ENCODE measurements around the gene RNF25. TPM values are rescaled to one million over a fixed set of nuclear protein-coding genes. Genes with fewer than 3 reads are reported as not detected.

RNF25 gene
- polyA plus RNA-seq, 3 donors: 10.7 to 20.3 (median 12.9) TPM

GRCh38 chr2:218623366-218623705 lies 48.5 kb downstream of the RNF25 start:
- H3K27ac ChIP-seq (ENCODE audit: low read depth in 1 of 2, low read length in 2 of 2): peak overlapping the region in 1 of 2 donors; percentile 69
- H3K9ac ChIP-seq (ENCODE audit: insufficient read depth, low read length, poor library complexity, severe bottlenecking): no peak overlapping the region
- H3K27me3 Mint-ChIP-seq (ENCODE audit: low read depth in 3 of 3): peaks cover 0 to 4% (median 2%) of the 10 kb centered on the region in 3 donors
- no peaks in the 10 kb centered on the region for H3K27me3 ChIP-seq (ENCODE audit: control insufficient read depth in 2 of 2, insufficient read depth in 2 of 2, low read length in 2 of 2)
- H3K4me1 ChIP-seq (ENCODE audit: control insufficient read depth in 1 of 2, insufficient read depth in 2 of 2, low read length in 2 of 2): peaks cover 18% of the 10 kb centered on the region in 2 donors
- peak overlapping the region; percentile 32 to 89 (median 76) for H3K27ac Mint-ChIP-seq
- H3K79me2 ChIP-seq (ENCODE audit: insufficient read depth, low read length): no peaks in the 10 kb centered on the region
- H3K4me2 ChIP-seq (replicated peaks; ENCODE audit: extremely low read depth, low read length, poor library complexity, severe bottlenecking): peak overlapping the region; percentile 48
- WGBS (ENCODE audit: insufficient coverage): no CpG with 5 or more reads among the region's 3 CpGs
- no peak for TF ChIP-seq CTCF (IDR thresholded peaks at IDR 0.05)
- no peaks in the 10 kb centered on the region for H4K20me1 ChIP-seq (ENCODE audit: insufficient read depth, low read length)
- H3K4me3 Mint-ChIP-seq: peak overlapping the region in 1 of 2 donors; percentile 63
- peak overlapping the region in 1 of 3 experiments; percentile 31 for H3K4me3 ChIP-seq (replicated peaks in 1 of 3; ENCODE audit: low read depth in 2 of 3, low read length in 3 of 3)
- H2AFZ ChIP-seq (ENCODE audit: insufficient read depth, low read depth, low read length, poor library complexity, severe bottlenecking): peak overlapping the region; percentile 62
- intact Hi-C loops (cut with micrococcal nuclease): no loop called here
- H3K9me3 Mint-ChIP-seq: peaks cover 0 to 1% (median 0%) of the 10 kb centered on the region in 7 donors
- no peaks in the 10 kb centered on the region for H3K36me3 ChIP-seq (replicated peaks in 1 of 2; ENCODE audit: control insufficient read depth in 1 of 2, insufficient read depth in 2 of 2, low read length in 2 of 2)
- H3K9me3 ChIP-seq (replicated peaks in 1 of 2; ENCODE audit: control insufficient read depth in 1 of 2, insufficient read depth in 1 of 2, low read length in 2 of 2): no peaks in the 10 kb centered on the region
- H3K4me1 Mint-ChIP-seq: peaks cover 19% of the 10 kb centered on the region
- no peaks in the 10 kb centered on the region for H3K36me3 Mint-ChIP-seq
- peak; percentile 5 to 19 (median 11) for DNase-seq

GRCh38 chr2:218622606-218623365 lies 49.0 kb downstream of the RNF25 start:
- no peak for TF ChIP-seq CTCF (IDR thresholded peaks at IDR 0.05)
- Histone ChIP-seq H3K9ac (ENCODE audit: insufficient read depth, low read length, poor library complexity, severe bottlenecking) (peak overlapping the region; percentile 19), H3K36me3 (replicated peaks in 1 of 2; ENCODE audit: control insufficient read depth in 1 of 2, insufficient read depth in 2 of 2, low read length in 2 of 2) (no peaks in the 10 kb centered on the region), H3K4me1 (ENCODE audit: control insufficient read depth in 1 of 2, insufficient read depth in 2 of 2, low read length in 2 of 2) (peaks cover 18% of the 10 kb centered on the region in 2 donors), H3K4me3 (replicated peaks in 1 of 3; ENCODE audit: low read depth in 2 of 3, low read length in 3 of 3) (peak overlapping the region in 1 of 3 experiments; percentile 31), H3K27ac (ENCODE audit: low read depth in 1 of 2, low read length in 2 of 2) (peak overlapping the region in 1 of 2 donors; percentile 69), H3K4me2 (replicated peaks; ENCODE audit: extremely low read depth, low read length, poor library complexity, severe bottlenecking) (peak overlapping the region; percentile 48), H3K9me3 (replicated peaks in 1 of 2; ENCODE audit: control insufficient read depth in 1 of 2, insufficient read depth in 1 of 2, low read length in 2 of 2) (no peaks in the 10 kb centered on the region), H3K79me2 (ENCODE audit: insufficient read depth, low read length) (no peaks in the 10 kb centered on the region), H2AFZ (ENCODE audit: insufficient read depth, low read depth, low read length, poor library complexity, severe bottlenecking) (peak overlapping the region; percentile 62), H4K20me1 (ENCODE audit: insufficient read depth, low read length) (no peaks in the 10 kb centered on the region), H3K27me3 (ENCODE audit: control insufficient read depth in 2 of 2, insufficient read depth in 2 of 2, low read length in 2 of 2) (no peaks in the 10 kb centered on the region)
- intact Hi-C loops (cut with micrococcal nuclease): no loop called here
- Mint-ChIP-seq H3K27me3 (ENCODE audit: low read depth in 3 of 3) (peaks cover 0 to 4% (median 2%) of the 10 kb centered on the region in 3 donors), H3K27ac (peak overlapping the region; percentile 32 to 89 (median 76)), H3K36me3 (no peaks in the 10 kb centered on the region), H3K9me3 (peaks cover 0 to 1% (median 0%) of the 10 kb centered on the region in 7 donors), H3K4me1 (peaks cover 19% of the 10 kb centered on the region), H3K4me3 (peak overlapping the region in 1 of 2 donors; percentile 63)
- WGBS (ENCODE audit: insufficient coverage): 51% methylated on average over 4 of the region's 7 CpGs
- peak in 2 of 3 donors; percentile 15 to 16 for DNase-seq

Data from CD14-positive monocyte (primary cell).